CD14-positive monocyte (primary cell): ENCODE results near the gene CACNA2D1. TPM values are rescaled to one million over a fixed set of nuclear protein-coding genes. Genes with fewer than 3 reads are reported as not detected.

Experiments used
- DNase-seq, 3 donors: peaks; one replicate each; pipeline ENCODE4 v3.0.0-alpha.2; 2011 to 2022
- H2AFZ ChIP-seq: 2 replicates; pipeline ENCODE4 v1.6.0; 2012; ENCODE audit warnings: mild to moderate bottlenecking, low read depth, low read length, inconsistent platforms; ENCODE audit not compliant: insufficient read depth, poor library complexity, severe bottlenecking
- H3K27ac ChIP-seq, 2 donors: 1 replicate in 1 of 2; 2 replicates in 1 of 2; pipeline ENCODE4 v1.5.1; 2012 to 2013; ENCODE audit warnings: low read length in 2 of 2, control low read depth in 1 of 2, inconsistent platforms in 1 of 2, low read depth in 1 of 2, mild to moderate bottlenecking in 1 of 2
- H3K27me3 ChIP-seq, 2 donors: one replicate each; pipeline versions ENCODE4 v1.6.0 to v1.6.1; 2011 to 2013; ENCODE audit warnings: low read length in 2 of 2; ENCODE audit not compliant: control insufficient read depth in 2 of 2, insufficient read depth in 2 of 2
- H3K36me3 ChIP-seq, 2 donors: replicated peaks in 1 of 2; 1 replicate in 1 of 2; 2 replicates in 1 of 2; pipeline versions ENCODE4 v1.5.1 to v1.6.1; 2012 to 2013; ENCODE audit warnings: low read length in 2 of 2, control low read depth in 1 of 2, inconsistent platforms in 1 of 2, mild to moderate bottlenecking in 1 of 2; ENCODE audit not compliant: insufficient read depth in 2 of 2, control insufficient read depth in 1 of 2
- H3K4me1 ChIP-seq, 2 donors: 1 replicate in 1 of 2; 2 replicates in 1 of 2; pipeline versions ENCODE4 v1.5.1 to v1.6.1; 2012 to 2013; ENCODE audit warnings: low read length in 2 of 2, control low read depth in 1 of 2, inconsistent platforms in 1 of 2, mild to moderate bottlenecking in 1 of 2, moderate library complexity in 1 of 2; ENCODE audit not compliant: insufficient read depth in 2 of 2, control insufficient read depth in 1 of 2
- H3K4me2 ChIP-seq: replicated peaks from 2 replicates; pipeline ENCODE3; 2012; ENCODE audit warnings: low read length, moderate library complexity, mild to moderate bottlenecking; ENCODE audit not compliant: poor library complexity, severe bottlenecking; ENCODE audit errors: extremely low read depth
- H3K4me3 ChIP-seq, 3 experiments: fragments of 200-600 bp in 1 of 3; sonication (generic) in 1 of 3; replicated peaks in 1 of 3; 1 replicate in 2 of 3; 2 replicates in 1 of 3; pipeline ENCODE4 v1.5.1; 2011 to 2013; ENCODE audit warnings: low read length in 3 of 3, mild to moderate bottlenecking in 3 of 3, control low read depth in 2 of 3, low read depth in 2 of 3, inconsistent platforms in 1 of 3, moderate library complexity in 1 of 3
- H3K79me2 ChIP-seq: 2 replicates; pipeline ENCODE4 v1.6.0; 2012; ENCODE audit warnings: mild to moderate bottlenecking, control low read depth, inconsistent platforms, low read length, moderate library complexity; ENCODE audit not compliant: insufficient read depth
- H3K9ac ChIP-seq: 2 replicates; pipeline ENCODE4 v1.6.0; 2017; ENCODE audit warnings: low read length, mild to moderate bottlenecking; ENCODE audit not compliant: insufficient read depth, poor library complexity, severe bottlenecking
- H3K9me3 ChIP-seq, 2 donors: replicated peaks in 1 of 2; 1 replicate in 1 of 2; 2 replicates in 1 of 2; pipeline versions ENCODE4 v1.5.1 to v1.6.1; 2012 to 2013; ENCODE audit warnings: low read length in 2 of 2, control low read depth in 1 of 2; ENCODE audit not compliant: control insufficient read depth in 1 of 2, insufficient read depth in 1 of 2
- H4K20me1 ChIP-seq: 2 replicates; pipeline ENCODE4 v1.6.0; 2012; ENCODE audit warnings: mild to moderate bottlenecking, low read length, control low read depth, moderate library complexity; ENCODE audit not compliant: insufficient read depth
- H3K27ac Mint-ChIP-seq, 7 donors: one replicate each; pipeline ENCODE4 v1.8.0; 2020; ENCODE audit warnings: mild to moderate bottlenecking in 7 of 7, mixed read lengths in 7 of 7, moderate library complexity in 6 of 7, inconsistent platforms in 2 of 7
- H3K27me3 Mint-ChIP-seq, 3 donors: one replicate each; pipeline ENCODE4 v1.8.0; 2021 to 2022; ENCODE audit warnings: low read depth in 3 of 3, mild to moderate bottlenecking in 3 of 3, mixed read lengths in 3 of 3, moderate library complexity in 3 of 3, inconsistent platforms in 1 of 3
- H3K36me3 Mint-ChIP-seq, 2 donors: one replicate each; pipeline ENCODE4 v1.8.0; 2020; ENCODE audit warnings: mixed read lengths in 2 of 2, inconsistent platforms in 1 of 2, mild to moderate bottlenecking in 1 of 2
- H3K4me1 Mint-ChIP-seq: one replicate; pipeline ENCODE4 v1.8.0; 2020; ENCODE audit warnings: mild to moderate bottlenecking, mixed read lengths
- H3K4me3 Mint-ChIP-seq, 2 donors: one replicate each; pipeline ENCODE4 v1.8.0; 2020; ENCODE audit warnings: mild to moderate bottlenecking in 2 of 2, mixed read lengths in 2 of 2, moderate library complexity in 1 of 2
- H3K9me3 Mint-ChIP-seq, 7 donors: one replicate each; pipeline ENCODE4 v1.8.0; 2020 to 2022; ENCODE audit warnings: mixed read lengths in 7 of 7, mild to moderate bottlenecking in 6 of 7, moderate library complexity in 6 of 7, inconsistent platforms in 2 of 7
- WGBS: methylation state at CpG from one replicate; pipeline ENCODE4 v1.1.5; 2013; ENCODE audit warnings: missing lambda C conversion rate; ENCODE audit not compliant: insufficient coverage; 5-methylcytosine and 5-hydroxymethylcytosine counted together
- intact Hi-C, 2 donors: fragments of 100-400 bp; cut with micrococcal nuclease; formaldehyde crosslinking; loops; one replicate each; pipeline versions ENCODE4 v1.15.0 to v1.15.1; 2023
- polyA plus RNA-seq, 3 donors: library from polyadenylated mRNA; depleted of rRNA in 1 of 3; unstranded in 2 of 3; stranded (reverse) in 1 of 3; fragments of 300-500 nt in 2 of 3; fragments of >200 nt in 1 of 3; fragmentation: Illumina TruSeq in 2 of 3; gene quantifications; 1 replicate in 2 of 3; 2 replicates in 1 of 3; pipeline ENCODE4 v1.2.3, GENCODE V29; 2012 to 2021
- TF ChIP-seq, protein P1 (sequence below): fragments of 200-600 bp; IDR thresholded peaks from one replicate; pipeline ENCODE4 v1.8.0; 2022; ENCODE audit warnings: antibody characterized with exemption, mild to moderate bottlenecking

Gene CACNA2D1
- polyA plus RNA-seq, 3 donors: 0.02 TPM; not detected in 2

DNA sequence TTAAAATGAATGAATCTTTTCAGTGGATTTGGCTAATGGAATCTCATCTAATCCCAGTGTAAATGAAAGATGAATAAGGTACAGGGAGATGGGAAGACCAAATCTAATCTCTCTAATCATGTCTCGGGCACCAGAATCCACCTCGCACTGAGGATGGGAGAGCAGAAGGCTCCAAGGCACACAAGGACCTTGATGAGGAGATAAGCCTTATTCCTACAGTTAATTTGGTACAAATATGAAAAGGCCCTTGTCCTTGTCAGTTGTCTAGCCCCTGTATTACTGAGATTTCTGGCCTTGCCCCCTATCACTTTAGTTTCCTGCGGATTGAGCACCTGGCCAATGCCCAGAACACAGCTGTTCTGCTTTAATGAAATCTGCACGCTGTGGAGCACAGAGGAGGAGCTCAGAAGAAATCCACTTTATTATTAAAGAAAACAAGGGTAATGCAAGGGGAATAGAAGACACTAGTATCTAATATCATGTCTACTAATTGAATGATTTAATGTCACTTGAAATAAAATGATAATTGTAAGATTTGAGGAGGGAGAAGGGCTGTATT lies 352.4 kb downstream of the CACNA2D1 start:
- H2AFZ ChIP-seq: no peak overlapping the region
- no peaks in the 10 kb centered on the region for H3K79me2 ChIP-seq
- no peaks in the 10 kb centered on the region for H3K36me3 ChIP-seq
- no peaks in the 10 kb centered on the region for H3K36me3 Mint-ChIP-seq
- WGBS: no CpG with 5 or more reads among the region's 4 CpGs
- no peaks in the 10 kb centered on the region for H3K9me3 Mint-ChIP-seq
- intact Hi-C loops: no loop called here
- no peak overlapping the region for H3K4me3 ChIP-seq
- H3K4me2 ChIP-seq: no peak overlapping the region
- TF ChIP-seq, protein P1, sequence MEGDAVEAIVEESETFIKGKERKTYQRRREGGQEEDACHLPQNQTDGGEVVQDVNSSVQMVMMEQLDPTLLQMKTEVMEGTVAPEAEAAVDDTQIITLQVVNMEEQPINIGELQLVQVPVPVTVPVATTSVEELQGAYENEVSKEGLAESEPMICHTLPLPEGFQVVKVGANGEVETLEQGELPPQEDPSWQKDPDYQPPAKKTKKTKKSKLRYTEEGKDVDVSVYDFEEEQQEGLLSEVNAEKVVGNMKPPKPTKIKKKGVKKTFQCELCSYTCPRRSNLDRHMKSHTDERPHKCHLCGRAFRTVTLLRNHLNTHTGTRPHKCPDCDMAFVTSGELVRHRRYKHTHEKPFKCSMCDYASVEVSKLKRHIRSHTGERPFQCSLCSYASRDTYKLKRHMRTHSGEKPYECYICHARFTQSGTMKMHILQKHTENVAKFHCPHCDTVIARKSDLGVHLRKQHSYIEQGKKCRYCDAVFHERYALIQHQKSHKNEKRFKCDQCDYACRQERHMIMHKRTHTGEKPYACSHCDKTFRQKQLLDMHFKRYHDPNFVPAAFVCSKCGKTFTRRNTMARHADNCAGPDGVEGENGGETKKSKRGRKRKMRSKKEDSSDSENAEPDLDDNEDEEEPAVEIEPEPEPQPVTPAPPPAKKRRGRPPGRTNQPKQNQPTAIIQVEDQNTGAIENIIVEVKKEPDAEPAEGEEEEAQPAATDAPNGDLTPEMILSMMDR: no peak
- no peaks in the 10 kb centered on the region for H3K9me3 ChIP-seq
- no peak overlapping the region for H3K4me3 Mint-ChIP-seq
- no peak for DNase-seq
- no peak overlapping the region for H3K27ac ChIP-seq
- H3K27ac Mint-ChIP-seq: no peak overlapping the region
- H3K4me1 Mint-ChIP-seq: no peaks in the 10 kb centered on the region
- H3K27me3 ChIP-seq: no peaks in the 10 kb centered on the region
- H4K20me1 ChIP-seq: no peaks in the 10 kb centered on the region
- H3K4me1 ChIP-seq: no peaks in the 10 kb centered on the region
- no peak overlapping the region for H3K9ac ChIP-seq
- H3K27me3 Mint-ChIP-seq: peaks cover 0 to 2% (median 0%) of the 10 kb centered on the region in 3 donors

DNA sequence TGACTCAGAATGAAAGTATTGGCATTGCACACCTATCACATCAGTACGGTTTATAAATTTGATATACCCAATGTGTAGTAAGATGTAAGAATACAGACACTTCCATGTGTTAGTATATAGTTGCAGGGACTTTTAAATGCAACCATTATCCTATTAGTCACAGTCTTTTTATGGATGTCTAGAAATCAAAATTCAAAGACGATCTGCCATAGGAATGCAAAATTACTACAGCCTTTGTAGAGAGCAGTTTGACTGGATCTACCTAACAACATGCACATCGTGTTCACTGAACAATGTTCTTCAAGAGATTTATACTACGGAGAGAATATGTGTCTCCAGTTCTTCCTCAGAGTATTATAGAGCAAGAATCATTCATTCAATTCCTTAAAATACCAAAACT lies 356.5 kb downstream of the CACNA2D1 start:
- Histone ChIP-seq H3K4me3 (no peak overlapping the region), H3K4me1 (no peaks in the 10 kb centered on the region), H3K27me3 (no peaks in the 10 kb centered on the region), H3K9me3 (no peaks in the 10 kb centered on the region), H3K79me2 (no peaks in the 10 kb centered on the region), H3K27ac (no peak overlapping the region), H3K9ac (no peak overlapping the region), H2AFZ (no peak overlapping the region), H4K20me1 (no peaks in the 10 kb centered on the region), H3K36me3 (no peaks in the 10 kb centered on the region), H3K4me2 (no peak overlapping the region)
- no peaks in the 10 kb centered on the region for H3K4me1 Mint-ChIP-seq
- TF ChIP-seq, protein P1: no peak
- H3K27me3 Mint-ChIP-seq: peaks cover 0 to 2% (median 0%) of the 10 kb centered on the region in 3 donors
- H3K9me3 Mint-ChIP-seq: no peaks in the 10 kb centered on the region
- no peak overlapping the region for H3K27ac Mint-ChIP-seq
- DNase-seq: no peak
- no CpG with 5 or more reads among the region's 4 CpGs for WGBS
- no peaks in the 10 kb centered on the region for H3K36me3 Mint-ChIP-seq
- intact Hi-C loops: no loop called here
- no peak overlapping the region for H3K4me3 Mint-ChIP-seq
